Epithelial cell of esophagus (primary cell): Measurements from ENCODE around the gene C1orf146.
"Not testable (repeated sequence)": the region's sequence is repeated elsewhere in the genome, so short reads cannot be mapped to it uniquely, and the experiment has no call there.

Source experiments
- DNase-seq: peaks from one replicate; pipeline ENCODE4 v3.0.0; 2010; ENCODE audit warnings: low read depth
- H3K4me3 ChIP-seq: 2 replicates; pipeline ENCODE4 v1.5.1; 2011; ENCODE audit warnings: mild to moderate bottlenecking, low read length, control low read depth
- TF ChIP-seq, protein P1 (sequence below): IDR thresholded peaks from 2 replicates; pipeline ENCODE4 v1.5.1; 2011; ENCODE audit warnings: low read depth, mild to moderate bottlenecking, low read length, control low read depth, inconsistent platforms; ENCODE audit not compliant: insufficient read depth; ENCODE audit errors: missing control alignments

C1orf146 gene

GRCh38 chr1:92219028-92219427 lies 1.3 kb downstream of the C1orf146 start:
- no peak overlapping the region for H3K4me3 ChIP-seq
- TF ChIP-seq, protein P1, sequence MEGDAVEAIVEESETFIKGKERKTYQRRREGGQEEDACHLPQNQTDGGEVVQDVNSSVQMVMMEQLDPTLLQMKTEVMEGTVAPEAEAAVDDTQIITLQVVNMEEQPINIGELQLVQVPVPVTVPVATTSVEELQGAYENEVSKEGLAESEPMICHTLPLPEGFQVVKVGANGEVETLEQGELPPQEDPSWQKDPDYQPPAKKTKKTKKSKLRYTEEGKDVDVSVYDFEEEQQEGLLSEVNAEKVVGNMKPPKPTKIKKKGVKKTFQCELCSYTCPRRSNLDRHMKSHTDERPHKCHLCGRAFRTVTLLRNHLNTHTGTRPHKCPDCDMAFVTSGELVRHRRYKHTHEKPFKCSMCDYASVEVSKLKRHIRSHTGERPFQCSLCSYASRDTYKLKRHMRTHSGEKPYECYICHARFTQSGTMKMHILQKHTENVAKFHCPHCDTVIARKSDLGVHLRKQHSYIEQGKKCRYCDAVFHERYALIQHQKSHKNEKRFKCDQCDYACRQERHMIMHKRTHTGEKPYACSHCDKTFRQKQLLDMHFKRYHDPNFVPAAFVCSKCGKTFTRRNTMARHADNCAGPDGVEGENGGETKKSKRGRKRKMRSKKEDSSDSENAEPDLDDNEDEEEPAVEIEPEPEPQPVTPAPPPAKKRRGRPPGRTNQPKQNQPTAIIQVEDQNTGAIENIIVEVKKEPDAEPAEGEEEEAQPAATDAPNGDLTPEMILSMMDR, result no peak
- DNase-seq, result peak; percentile 28

GRCh38 chr1:92228401-92228800 lies 10.7 kb downstream of the C1orf146 start:
- no peak for DNase-seq
- no peak overlapping the region for H3K4me3 ChIP-seq
- TF ChIP-seq, protein P1, result no peak

DNA sequence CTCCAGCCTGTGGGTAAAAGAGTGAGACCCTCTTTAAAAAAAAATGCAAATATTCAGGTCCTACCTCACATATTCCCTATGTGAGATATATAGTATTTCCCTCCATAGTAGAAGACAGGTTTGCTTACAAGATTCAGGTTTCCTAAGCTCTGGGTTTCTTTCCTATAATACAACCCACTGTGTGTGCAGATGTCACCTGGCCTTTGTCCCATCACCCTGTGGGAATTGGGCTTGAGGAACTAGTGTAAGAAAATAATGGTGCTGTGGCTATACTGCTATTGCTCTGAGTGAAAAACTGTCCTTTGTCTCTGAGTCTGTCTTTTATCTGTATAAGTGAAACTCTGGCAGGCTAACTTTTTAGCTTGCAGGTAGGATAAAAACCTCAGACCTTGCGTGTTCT lies 13.0 kb downstream of the C1orf146 start:
- H3K4me3 ChIP-seq, result no peak overlapping the region
- no peak for DNase-seq
- TF ChIP-seq, protein P1, result no peak

DNA sequence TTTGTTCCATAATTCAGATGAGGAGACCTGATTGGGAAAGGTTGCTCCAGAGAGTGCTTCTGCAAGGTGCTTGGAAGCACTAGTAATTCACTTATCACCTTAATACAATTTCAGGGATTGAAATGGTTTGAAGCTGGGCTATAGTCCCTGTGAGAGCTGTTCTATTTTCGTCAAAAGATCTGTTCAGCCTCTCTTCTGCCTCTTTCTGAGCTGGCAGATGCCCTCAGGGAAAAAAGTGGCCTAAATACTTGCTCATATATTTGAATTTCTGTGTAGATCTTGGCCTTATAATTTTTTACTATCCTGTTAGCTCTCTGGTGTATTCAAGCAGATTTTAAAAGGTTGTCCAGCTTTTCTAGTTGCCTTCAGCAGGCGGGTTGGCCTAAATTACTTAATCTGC lies 22.3 kb downstream of the C1orf146 start:
- no peak overlapping the region for H3K4me3 ChIP-seq
- TF ChIP-seq, protein P1, result no peak
- DNase-seq, result peak; percentile 8

DNA sequence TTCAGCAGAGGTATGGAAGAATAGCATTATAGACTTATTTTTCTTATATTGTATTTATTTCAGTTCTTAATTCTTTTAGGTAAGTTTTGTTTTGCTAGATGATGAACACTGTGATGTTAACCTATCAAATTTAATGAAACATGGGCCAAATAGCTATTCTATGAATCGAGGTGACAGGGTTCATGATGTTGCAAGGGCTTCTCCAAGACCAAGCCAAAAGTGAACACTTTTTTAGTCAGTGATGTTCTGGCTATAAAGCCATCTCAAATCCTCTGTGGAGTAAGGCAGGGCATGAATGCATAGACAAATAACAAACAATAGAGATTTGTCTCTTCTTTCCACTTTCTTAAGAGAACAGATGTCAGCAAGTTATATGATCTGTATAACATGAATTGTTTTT lies 26.7 kb downstream of the C1orf146 start:
- DNase-seq, result no peak
- no peak overlapping the region for H3K4me3 ChIP-seq

DNA sequence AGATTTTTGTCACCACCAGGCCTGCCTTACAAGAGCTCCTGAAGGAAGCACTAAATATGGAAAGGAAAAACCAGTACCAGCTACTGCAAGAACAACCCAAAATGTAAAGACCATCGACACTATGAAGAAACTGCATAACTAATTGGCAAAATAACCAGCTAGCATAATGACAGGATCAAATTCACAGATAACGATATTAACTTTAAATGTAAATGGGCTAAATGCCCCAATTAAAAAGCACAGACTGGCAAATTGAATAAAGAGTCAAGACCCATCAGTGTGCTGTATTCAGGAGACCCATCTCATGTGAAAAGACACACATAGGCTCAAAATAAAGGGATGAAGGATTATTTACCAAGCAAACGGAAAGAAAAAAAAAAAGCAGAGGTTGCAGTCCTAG lies 37.0 kb downstream of the C1orf146 start:
- DNase-seq, H3K4me3 ChIP-seq: not testable (repeated sequence)

More for the DNA sequence above, 26.7 kb downstream of the C1orf146 start:
- TF ChIP-seq, protein P1, result no peak

DNA sequence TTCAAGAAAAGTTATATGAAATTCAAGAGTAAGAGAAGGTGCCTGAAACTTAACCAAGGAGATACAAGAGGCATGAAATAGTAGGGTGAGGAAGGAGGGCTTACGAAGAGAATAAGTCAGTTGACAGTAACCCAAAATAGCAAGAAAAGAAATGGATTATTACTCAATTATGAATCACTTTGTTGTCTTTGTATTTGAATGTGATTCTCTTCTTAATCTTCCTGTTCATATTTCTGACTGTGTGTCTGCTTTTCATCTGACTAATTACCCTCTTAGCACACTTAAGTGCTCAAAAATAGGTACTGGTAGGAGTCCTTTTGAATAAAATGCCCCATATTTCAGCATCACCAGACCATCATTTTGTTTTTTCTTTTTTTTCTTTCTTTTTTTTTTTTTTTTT lies 41.6 kb downstream of the C1orf146 start:
- peak; percentile 64 for DNase-seq
- TF ChIP-seq, protein P1, result no peak

More for the DNA sequence above, 41.6 kb downstream of the C1orf146 start:
- H3K4me3 ChIP-seq, result no peak overlapping the region
